CD4-positive, alpha-beta T cell (primary cell): ENCODE results near the gene ZNF574. TPM values are rescaled to one million over a fixed set of nuclear protein-coding genes. Genes with fewer than 3 reads are reported as not detected.

Source experiments
- ATAC-seq: fragments of 200-7000 bp; cut with Tn5 transposase; one replicate; pipeline ENCODE4 v1.10.0; 2022; ENCODE audit warnings: mild to moderate bottlenecking; ENCODE audit not compliant: poor library complexity
- CTCF ChIA-PET: fragments of 350-600 bp; sonication (Branson Sonifier 250); formaldehyde crosslinking; loops from one replicate; lab custom pipeline; 2021; ENCODE audit warnings: antibody characterized with exemption, inconsistent platforms; lab: Charles Lee
- POLR2A ChIA-PET: fragments of 350-600 bp; sonication (Branson Sonifier 250); formaldehyde crosslinking; loops from one replicate; lab custom pipeline; 2021; ENCODE audit warnings: antibody characterized with exemption, inconsistent platforms; lab: Charles Lee
- DNase-seq, 14 experiments: peaks; one replicate each; pipeline ENCODE4 v3.0.0-alpha.2; 2013 to 2020; ENCODE audit warnings: mixed read lengths in 2 of 14
- H3K27ac ChIP-seq, 2 donors: one replicate each; pipeline versions ENCODE4 v1.5.1 to v1.7.0; 2013; ENCODE audit warnings: low read length in 2 of 2, low read depth in 1 of 2, mild to moderate bottlenecking in 1 of 2
- H3K27me3 ChIP-seq, 2 experiments: 1 replicate in 1 of 2; 2 replicates in 1 of 2; pipeline versions ENCODE4 v1.6.1 to v1.7.0; 2013; ENCODE audit warnings: low read length in 2 of 2, control low read depth in 1 of 2, mild to moderate bottlenecking in 1 of 2, moderate library complexity in 1 of 2; ENCODE audit not compliant: insufficient read depth in 2 of 2, control insufficient read depth in 1 of 2
- H3K36me3 ChIP-seq: one replicate; pipeline ENCODE4 v1.6.1; 2013; ENCODE audit warnings: low read length, control low read depth; ENCODE audit not compliant: insufficient read depth
- H3K4me1 ChIP-seq: one replicate; pipeline ENCODE4 v1.6.1; 2013; ENCODE audit warnings: low read length, control low read depth; ENCODE audit not compliant: insufficient read depth
- H3K4me3 ChIP-seq: one replicate; pipeline ENCODE4 v1.5.1; 2013; ENCODE audit warnings: mild to moderate bottlenecking, low read length, moderate library complexity
- H3K9me3 ChIP-seq, 2 experiments: 1 replicate in 1 of 2; 2 replicates in 1 of 2; pipeline versions ENCODE4 v1.6.1 to v1.7.0; 2013; ENCODE audit warnings: low read length in 2 of 2, mild to moderate bottlenecking in 2 of 2, control low read depth in 1 of 2, moderate library complexity in 1 of 2; ENCODE audit not compliant: control insufficient read depth in 1 of 2, insufficient read depth in 1 of 2
- H3K27ac Mint-ChIP-seq: one replicate; pipeline ENCODE4 v1.8.0; 2020; ENCODE audit warnings: mixed read lengths
- H3K27me3 Mint-ChIP-seq: one replicate; pipeline ENCODE4 v1.8.0; 2021; ENCODE audit warnings: mixed read lengths
- H3K36me3 Mint-ChIP-seq: one replicate; pipeline ENCODE4 v1.8.0; 2021; ENCODE audit warnings: low read depth, mixed read lengths
- H3K4me1 Mint-ChIP-seq: one replicate; pipeline ENCODE4 v1.8.0; 2021; ENCODE audit warnings: low read depth, mixed read lengths
- H3K4me3 Mint-ChIP-seq: one replicate; pipeline ENCODE4 v1.8.0; 2020; ENCODE audit warnings: mild to moderate bottlenecking, mixed read lengths
- H3K9me3 Mint-ChIP-seq: one replicate; pipeline ENCODE4 v1.8.0; 2020; ENCODE audit warnings: mixed read lengths
- CTCF ChIP-seq: fragments of 200-600 bp; IDR thresholded peaks from one replicate; pipeline ENCODE4 v1.8.0; 2022; ENCODE audit warnings: antibody characterized with exemption, mild to moderate bottlenecking
- intact Hi-C, 2 experiments: fragments of 100-400 bp; cut with DNase I in 1 of 2; cut with micrococcal nuclease in 1 of 2; formaldehyde crosslinking; loops; one replicate each; pipeline versions ENCODE4 v1.15.1 to v1.9.0; 2023 to 2025; cut with DNase I, micrococcal nuclease
- total RNA-seq, 174 experiments: library from RNA in 2 of 174; stranded (reverse) in 2 of 174; gene quantifications; one replicate each; pipeline ENCODE4 v1.2.3 and lab custom pipeline; 2021 to 2026

ZNF574 gene
- total RNA-seq, 2 experiments from 2014 or later: 21.5 to 24.0 TPM

DNA sequence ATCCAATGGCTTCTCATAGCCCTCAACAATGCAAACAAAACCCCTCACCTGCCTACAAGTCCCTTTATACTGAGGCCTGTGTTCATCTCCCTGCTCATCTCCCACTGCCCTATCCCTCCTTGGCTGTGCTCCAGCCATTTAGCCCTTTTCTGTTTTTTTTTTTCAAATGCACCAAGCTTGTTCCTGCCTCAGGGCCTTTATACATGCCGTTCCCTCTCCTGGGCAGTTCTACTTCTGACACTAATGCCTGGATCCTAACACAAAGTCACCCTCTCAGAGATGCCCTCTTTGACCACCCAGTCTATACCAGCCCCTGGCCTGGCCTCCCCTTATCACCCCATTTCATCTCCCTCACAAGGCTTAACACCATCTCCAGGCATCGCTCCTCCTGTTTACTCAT lies 26.9 kb downstream of the ZNF574 start:
- CTCF ChIA-PET: interaction anchor here (0.7 kb wide), 2 partner anchors 37 to 83 kb away, joined by 3 to 4 read pairs; no protein-coding TSS in a partner anchor
- Mint-ChIP-seq H3K4me1 (no peaks in the 10 kb centered on the region), H3K27me3 (no peaks in the 10 kb centered on the region), H3K27ac (no peak overlapping the region), H3K9me3 (no peaks in the 10 kb centered on the region), H3K36me3 (peaks cover 54% of the 10 kb centered on the region), H3K4me3 (no peak overlapping the region)
- H3K27me3 ChIP-seq: no peaks in the 10 kb centered on the region
- POLR2A ChIA-PET: interaction anchor here (0.8 kb wide), 1 partner anchor 140 kb away, joined by 3 read pairs; the partner anchor contains the start of gene GSK3A
- no peak overlapping the region for H3K4me3 ChIP-seq
- intact Hi-C loops: no loop called here
- no peak for TF ChIP-seq CTCF
- no peak overlapping the region for H3K27ac ChIP-seq
- DNase-seq (no peak), ATAC-seq (no peak)
- peaks cover 42% of the 10 kb centered on the region for H3K36me3 ChIP-seq
- no peaks in the 10 kb centered on the region for H3K4me1 ChIP-seq
- H3K9me3 ChIP-seq: no peaks in the 10 kb centered on the region

DNA sequence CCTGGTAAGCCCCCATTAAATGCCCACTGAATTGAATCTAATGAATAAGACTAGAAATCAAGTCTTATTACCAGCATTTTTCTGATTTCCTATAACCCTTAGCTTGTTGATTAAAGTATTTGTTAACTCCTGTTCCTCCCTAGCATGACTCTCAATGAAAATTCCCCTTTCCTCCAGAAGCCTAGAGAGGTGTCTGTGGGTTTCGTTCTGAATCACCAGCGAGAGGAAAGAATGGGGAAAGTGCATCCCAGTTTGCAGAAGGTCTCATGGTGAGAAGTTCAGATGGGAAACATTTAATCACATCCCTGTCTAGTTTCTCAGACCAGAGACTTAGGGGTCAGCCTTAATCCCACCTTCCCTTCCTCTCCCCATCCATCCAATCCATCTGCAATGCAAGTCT lies 29.4 kb downstream of the ZNF574 start:
- Mint-ChIP-seq H3K27me3 (no peaks in the 10 kb centered on the region), H3K36me3 (peaks cover 43% of the 10 kb centered on the region), H3K27ac (no peak overlapping the region), H3K4me1 (peaks cover 10% of the 10 kb centered on the region), H3K4me3 (no peak overlapping the region), H3K9me3 (no peaks in the 10 kb centered on the region)
- Histone ChIP-seq H3K36me3 (peaks cover 27% of the 10 kb centered on the region), H3K27me3 (no peaks in the 10 kb centered on the region), H3K27ac (no peak overlapping the region), H3K4me1 (peaks cover 9% of the 10 kb centered on the region), H3K4me3 (no peak overlapping the region), H3K9me3 (no peaks in the 10 kb centered on the region)
- CTCF ChIA-PET: no interaction called here
- POLR2A ChIA-PET: no interaction called here
- no peak for ATAC-seq
- intact Hi-C loops: loop anchor here in 1 of 2 experiments (5.0 kb wide), 2 partner anchors 317 to 422 kb away; partner anchors contain the start of gene CEACAM1
- no peak for DNase-seq
- no peak for TF ChIP-seq CTCF

DNA sequence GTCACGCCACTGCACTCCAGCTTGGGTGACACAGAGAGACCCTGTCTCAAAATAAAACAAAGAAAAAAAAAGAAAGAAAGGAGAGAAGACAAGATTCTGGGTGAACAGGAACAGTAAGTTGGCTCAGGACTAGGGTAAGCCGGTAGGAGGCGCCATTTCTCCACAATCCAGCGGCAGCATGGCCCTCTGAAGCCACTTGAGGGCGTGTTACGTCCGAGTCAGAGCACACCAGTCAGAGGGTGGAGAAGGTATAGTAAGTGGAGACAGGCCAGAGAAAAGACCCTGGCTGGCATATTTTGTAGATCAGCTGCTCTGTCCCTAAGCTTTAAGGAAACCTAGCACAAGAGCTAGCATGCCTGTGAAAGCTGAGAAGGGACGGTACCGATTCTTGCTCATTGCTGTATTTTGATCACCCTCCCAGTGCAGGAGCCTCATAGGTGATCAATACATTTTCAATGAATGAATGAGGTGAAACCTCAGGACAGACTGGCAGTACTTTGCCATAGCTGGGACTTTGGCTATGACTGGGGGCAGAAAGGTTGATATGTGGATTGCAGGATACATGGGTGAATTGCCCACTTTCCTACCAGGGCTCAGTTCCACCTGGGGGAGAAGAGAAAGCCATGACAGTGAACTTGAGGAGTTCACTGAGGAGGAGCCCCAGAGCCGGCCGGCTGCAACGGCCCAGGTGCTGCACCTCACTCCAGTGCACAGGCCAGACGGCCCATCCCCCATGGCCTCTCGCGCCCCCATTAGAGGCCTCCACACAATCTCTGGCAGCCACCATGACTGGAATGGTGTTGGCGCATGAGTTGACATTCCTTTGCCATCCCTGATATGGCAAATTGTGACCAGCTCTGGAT lies 32.8 kb downstream of the ZNF574 start:
- Mint-ChIP-seq H3K27ac (peak overlapping the region; percentile 5), H3K27me3 (no peaks in the 10 kb centered on the region), H3K4me3 (no peak overlapping the region), H3K4me1 (peaks cover 10% of the 10 kb centered on the region), H3K36me3 (peaks cover 48% of the 10 kb centered on the region), H3K9me3 (no peaks in the 10 kb centered on the region)
- ChIA-PET POLR2A (interaction anchor here (1.8 kb wide), 1 partner anchor 24 kb away, joined by 8 read pairs; the partner anchor contains the start of gene POU2F2), CTCF (interaction anchor here (0.5 to 2.7 kb wide), 18 partner anchors 12 to 342 kb away, joined by 3 to 16 read pairs (median 4); partner anchors contain the start of genes POU2F2 and ZNF574)
- ATAC-seq (peak; percentile 100), DNase-seq (peak; percentile 82 to 96 (median 89))
- Histone ChIP-seq H3K9me3 (no peaks in the 10 kb centered on the region), H3K4me3 (no peak overlapping the region), H3K4me1 (peaks cover 9% of the 10 kb centered on the region), H3K36me3 (peaks cover 41% of the 10 kb centered on the region), H3K27me3 (no peaks in the 10 kb centered on the region), H3K27ac (no peak overlapping the region)
- intact Hi-C loops: loop anchor here (1.0 to 5.0 kb wide), 12 partner anchors 24 to 419 kb away; partner anchors contain the start of genes MEGF8 (in 2 of the 2), CEACAM1 (in 1 of the 2) and POU2F2 (in 1 of the 2)
- peak; percentile 100 for TF ChIP-seq CTCF
